Amniotic epithelial cell (primary cell): ENCODE data around the gene GALR1.

Experiments used
- DNase-seq: peaks from one replicate; pipeline ENCODE4 v3.0.0-alpha.2; 2010; ENCODE audit warnings: low read depth

Gene GALR1

GRCh38 chr18:77321823-77322805 is 72.5 kb downstream of the GALR1 start:
- no peak for DNase-seq

GRCh38 chr18:77323640-77324299 is 74.1 kb downstream of the GALR1 start:
- no peak for DNase-seq
